HL-60 (cell line): ENCODE results near the gene CER1.

Experiments
- DNase-seq, 2 experiments: peaks; one replicate each; pipeline ENCODE4 v3.0.0-alpha.2; 2010 to 2020; ENCODE audit warnings: low read depth in 1 of 2, low spot score in 1 of 2
- H3K27ac ChIP-seq: fragments of 250-450 bp; sonication (Bioruptor Pico); replicated peaks from 2 replicates; pipeline ENCODE4 v1.5.1; 2020; ENCODE audit warnings: mild to moderate bottlenecking, moderate library complexity
- H3K27me3 ChIP-seq: fragments of 250-450 bp; sonication (Bioruptor Pico); 2 replicates; pipeline ENCODE4 v1.5.1; 2021; ENCODE audit warnings: mild to moderate bottlenecking, moderate library complexity; ENCODE audit not compliant: insufficient read depth, poor library complexity, severe bottlenecking
- H3K4me3 ChIP-seq: replicated peaks from 2 replicates; pipeline ENCODE4 v1.5.1; 2011; ENCODE audit warnings: mild to moderate bottlenecking, control low read depth, low read length; ENCODE audit not compliant: insufficient read depth
- GABPA ChIP-seq: IDR thresholded peaks from 2 replicates; pipeline ENCODE4 v1.6.1; 2012; ENCODE audit warnings: low read depth
- POLR2AphosphoS5 ChIP-seq: IDR thresholded peaks from 2 replicates; pipeline ENCODE4 v1.6.1; 2012; ENCODE audit warnings: low read depth
- REST ChIP-seq: IDR thresholded peaks from 2 replicates; pipeline ENCODE4 v1.6.1; 2012; ENCODE audit warnings: low read depth; ENCODE audit not compliant: insufficient replicate concordance
- SPI1 ChIP-seq: IDR thresholded peaks from 2 replicates; pipeline ENCODE4 v1.6.1; 2012; ENCODE audit warnings: low read depth, mild to moderate bottlenecking, borderline replicate concordance
- TF ChIP-seq, protein P1 (sequence below): IDR thresholded peaks from one replicate; pipeline ENCODE4 v1.5.1; 2011; ENCODE audit warnings: low read length, control low read depth, inconsistent platforms; ENCODE audit not compliant: insufficient read depth

The CER1 gene

DNA sequence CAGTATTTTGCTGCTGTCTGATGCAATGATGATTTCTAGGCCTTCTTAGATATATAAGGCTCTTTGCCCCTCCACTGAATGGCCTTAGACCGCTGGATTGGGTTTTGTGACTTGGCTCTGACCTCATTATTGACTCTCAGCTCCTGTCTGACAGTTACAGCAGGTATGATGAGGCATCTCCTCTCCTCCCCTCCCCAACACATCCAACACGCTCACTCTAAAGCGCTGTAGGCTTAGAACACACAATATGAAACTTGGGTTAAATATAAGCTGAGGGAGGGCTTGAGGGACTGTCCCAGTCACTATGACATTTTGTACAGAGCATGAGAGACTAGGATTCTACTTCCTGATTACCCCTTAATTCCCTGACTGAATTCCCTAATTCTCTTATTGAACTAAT, 18.8 kb upstream of the CER1 start:
- H3K27me3 ChIP-seq, result no peaks in the 10 kb centered on the region
- no peak overlapping the region for H3K27ac ChIP-seq
- no peak overlapping the region for H3K4me3 ChIP-seq
- DNase-seq, result no peak
- TF ChIP-seq GABPA, result no peak
- no peak for TF ChIP-seq REST
- TF ChIP-seq POLR2AphosphoS5, result no peak
- TF ChIP-seq, protein P1, sequence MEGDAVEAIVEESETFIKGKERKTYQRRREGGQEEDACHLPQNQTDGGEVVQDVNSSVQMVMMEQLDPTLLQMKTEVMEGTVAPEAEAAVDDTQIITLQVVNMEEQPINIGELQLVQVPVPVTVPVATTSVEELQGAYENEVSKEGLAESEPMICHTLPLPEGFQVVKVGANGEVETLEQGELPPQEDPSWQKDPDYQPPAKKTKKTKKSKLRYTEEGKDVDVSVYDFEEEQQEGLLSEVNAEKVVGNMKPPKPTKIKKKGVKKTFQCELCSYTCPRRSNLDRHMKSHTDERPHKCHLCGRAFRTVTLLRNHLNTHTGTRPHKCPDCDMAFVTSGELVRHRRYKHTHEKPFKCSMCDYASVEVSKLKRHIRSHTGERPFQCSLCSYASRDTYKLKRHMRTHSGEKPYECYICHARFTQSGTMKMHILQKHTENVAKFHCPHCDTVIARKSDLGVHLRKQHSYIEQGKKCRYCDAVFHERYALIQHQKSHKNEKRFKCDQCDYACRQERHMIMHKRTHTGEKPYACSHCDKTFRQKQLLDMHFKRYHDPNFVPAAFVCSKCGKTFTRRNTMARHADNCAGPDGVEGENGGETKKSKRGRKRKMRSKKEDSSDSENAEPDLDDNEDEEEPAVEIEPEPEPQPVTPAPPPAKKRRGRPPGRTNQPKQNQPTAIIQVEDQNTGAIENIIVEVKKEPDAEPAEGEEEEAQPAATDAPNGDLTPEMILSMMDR, result no peak
- TF ChIP-seq SPI1, result no peak

GRCh38 chr9:14733133-14733532, 10.6 kb upstream of the CER1 start:
- H3K4me3 ChIP-seq, result no peak overlapping the region
- no peak for TF ChIP-seq POLR2AphosphoS5
- TF ChIP-seq, protein P1, result no peak
- TF ChIP-seq REST, result no peak

GRCh38 chr9:14731294-14731981, 8.9 kb upstream of the CER1 start:
- DNase-seq, result no peak
- no peak for TF ChIP-seq REST
- no peak for TF ChIP-seq POLR2AphosphoS5
- TF ChIP-seq, protein P1, result no peak
- no peak for TF ChIP-seq SPI1
- no peak for TF ChIP-seq GABPA
- Histone ChIP-seq H3K27ac (no peak overlapping the region), H3K4me3 (no peak overlapping the region), H3K27me3 (no peaks in the 10 kb centered on the region)

More at GRCh38 chr9:14733133-14733532, 10.6 kb upstream of the CER1 start:
- Histone ChIP-seq H3K27ac (no peak overlapping the region), H3K27me3 (no peaks in the 10 kb centered on the region)
- no peak for DNase-seq
